Muscle of back (tissue), 11 donors: ENCODE results near the gene SLC7A5. TPM values are rescaled to one million over a fixed set of nuclear protein-coding genes. Genes with fewer than 3 reads are reported as not detected.

ENCODE experiments used
- DNase-seq, 3 donors: peaks; one replicate each; pipeline versions ENCODE4 v3.0.0 to v3.0.0-alpha.2; 2013
- polyA plus RNA-seq, 10 donors: library from polyadenylated mRNA; unstranded; fragments of 120-200 nt; gene quantifications; one replicate each; pipeline ENCODE4 v1.2.1, GENCODE V29; 2013; ENCODE audit not compliant: insufficient read length in 10 of 10

SLC7A5 gene
- polyA plus RNA-seq, 10 donors = 7.6 to 11.2 (median 9.2) TPM

DNA sequence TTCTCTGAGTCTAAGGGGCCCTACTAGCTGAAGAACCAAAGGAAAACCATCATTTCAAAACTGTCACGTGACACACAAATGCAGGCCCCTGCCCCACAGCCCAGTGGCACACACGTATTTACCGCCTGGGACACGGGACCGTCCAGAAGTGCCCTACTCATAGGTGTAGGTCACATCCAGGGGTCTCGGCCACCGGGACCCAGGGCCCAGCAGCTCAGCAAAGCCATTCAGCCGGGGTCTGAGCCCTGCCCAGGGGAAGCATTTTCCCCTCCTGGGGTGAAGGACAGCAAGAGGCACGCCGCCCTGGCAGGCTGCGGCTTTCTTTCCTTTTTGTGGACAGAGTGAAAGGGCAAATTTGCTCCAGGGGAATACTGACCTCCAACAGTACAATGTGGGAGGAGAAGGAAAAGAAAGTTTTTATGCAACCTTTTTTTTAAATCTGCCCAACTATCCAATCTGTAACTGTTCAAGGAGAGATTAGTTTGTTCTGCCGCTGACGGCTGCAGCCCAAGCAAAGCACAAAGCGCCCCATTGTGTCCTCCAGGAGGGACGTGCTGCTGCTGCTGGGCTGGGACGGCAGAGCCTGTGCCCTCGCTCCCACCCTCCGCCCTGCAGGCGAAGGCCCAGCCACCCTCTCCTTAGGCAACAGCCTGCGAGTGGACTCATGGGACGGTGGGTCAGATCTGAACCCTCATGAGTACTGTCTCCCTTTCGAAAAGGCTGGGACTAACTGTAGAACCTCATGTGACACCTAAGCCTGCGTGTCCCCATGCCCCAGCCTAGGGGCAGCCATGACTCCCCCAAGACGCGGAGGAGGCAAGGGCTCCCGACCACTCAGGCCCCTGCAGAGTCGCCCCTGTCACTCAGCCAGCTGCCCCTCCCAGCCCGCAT, 21.3 kb downstream of the SLC7A5 start:
- DNase-seq = no peak

DNA sequence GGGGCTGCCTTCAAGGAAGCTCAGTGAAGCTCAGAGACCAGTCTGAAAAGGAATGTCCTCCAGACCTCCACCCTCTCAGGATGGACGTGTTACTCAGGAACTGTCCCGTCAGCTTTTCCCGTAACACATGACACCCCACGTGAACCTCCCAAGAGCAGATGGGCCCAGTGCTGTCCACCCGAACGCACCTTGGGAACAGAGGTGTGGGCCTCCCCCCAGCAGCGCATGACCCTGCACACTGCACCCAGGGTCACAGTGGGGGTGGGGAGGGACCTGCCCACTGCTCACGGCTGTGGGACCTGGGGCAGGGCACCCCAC, 21.9 kb downstream of the SLC7A5 start:
- DNase-seq = no peak

DNA sequence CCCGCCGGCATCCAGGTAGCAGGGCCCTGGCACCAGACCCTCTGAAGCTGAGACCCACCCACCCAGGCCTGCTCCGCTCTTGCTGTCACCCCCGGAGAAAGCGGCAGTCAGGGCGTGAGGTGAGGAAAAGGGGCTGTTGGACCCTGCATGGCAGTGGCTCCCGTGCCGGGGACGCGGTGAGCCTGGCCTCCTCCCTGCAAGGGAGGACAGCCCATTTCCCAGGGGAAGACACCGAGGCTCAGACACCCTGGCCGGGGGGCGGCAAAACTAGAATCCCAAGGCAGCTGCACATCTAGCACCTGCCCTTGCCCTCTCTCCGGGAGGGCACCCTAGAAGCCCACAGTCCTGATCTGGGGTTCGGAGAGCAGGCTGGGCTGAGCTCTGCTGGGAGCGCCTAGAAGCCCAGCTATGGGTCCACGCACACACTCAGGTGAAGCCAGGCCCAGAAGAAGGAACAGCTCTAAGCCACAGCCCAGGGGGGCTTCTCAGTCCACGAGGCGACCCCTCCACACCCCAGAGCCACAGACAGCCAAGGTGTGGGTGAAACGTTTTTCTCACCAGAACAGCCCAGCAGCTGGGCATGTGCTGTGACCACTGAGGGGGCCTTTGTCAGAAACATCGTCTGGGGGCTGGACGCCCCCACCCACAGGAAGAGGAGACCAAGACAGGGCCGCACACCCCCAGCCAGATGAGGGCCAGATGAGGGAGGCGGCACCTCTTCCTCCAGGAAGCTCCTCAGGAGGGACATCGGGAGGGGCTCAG, 22.4 kb downstream of the SLC7A5 start:
- no peak for DNase-seq

DNA sequence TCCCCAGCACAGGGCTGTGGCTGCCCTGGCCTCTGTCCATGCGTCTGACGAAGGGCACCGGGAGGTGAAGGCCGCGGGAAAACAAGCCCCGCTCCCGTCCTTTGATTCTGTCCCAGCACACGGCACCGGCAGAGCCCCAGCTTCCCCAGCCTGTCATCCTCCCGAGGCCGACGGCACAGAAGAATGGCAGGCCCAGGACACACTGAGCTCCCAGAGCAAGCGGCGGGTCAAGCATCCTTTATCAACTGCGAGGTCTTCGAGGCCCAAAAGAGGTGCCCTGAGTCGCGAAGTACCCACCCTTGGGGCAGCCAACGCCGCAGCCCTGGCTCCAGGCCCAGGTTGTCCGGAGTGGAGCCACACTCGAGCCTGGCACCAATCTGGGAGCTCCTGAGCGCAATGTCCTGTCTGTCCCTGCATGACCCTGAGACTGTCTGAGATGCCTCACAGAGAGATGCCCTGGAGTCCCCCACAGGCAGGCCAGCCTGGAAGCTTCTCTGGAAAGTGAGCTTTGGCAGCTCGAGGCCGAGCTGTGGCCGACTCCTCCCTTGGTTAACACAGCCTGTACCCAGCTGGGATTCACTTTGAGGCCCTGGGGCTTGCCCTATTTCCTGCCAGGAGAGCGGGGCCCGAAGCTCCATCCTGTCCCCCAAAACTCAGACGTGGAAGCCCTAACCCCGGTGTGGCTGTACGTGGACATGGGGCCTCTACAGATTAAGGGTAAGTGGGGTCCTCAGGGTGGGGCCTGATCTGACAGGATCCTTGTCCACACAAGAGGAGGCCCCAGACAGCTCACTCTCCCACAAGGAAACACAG, 23.3 kb downstream of the SLC7A5 start:
- DNase-seq = no peak

DNA sequence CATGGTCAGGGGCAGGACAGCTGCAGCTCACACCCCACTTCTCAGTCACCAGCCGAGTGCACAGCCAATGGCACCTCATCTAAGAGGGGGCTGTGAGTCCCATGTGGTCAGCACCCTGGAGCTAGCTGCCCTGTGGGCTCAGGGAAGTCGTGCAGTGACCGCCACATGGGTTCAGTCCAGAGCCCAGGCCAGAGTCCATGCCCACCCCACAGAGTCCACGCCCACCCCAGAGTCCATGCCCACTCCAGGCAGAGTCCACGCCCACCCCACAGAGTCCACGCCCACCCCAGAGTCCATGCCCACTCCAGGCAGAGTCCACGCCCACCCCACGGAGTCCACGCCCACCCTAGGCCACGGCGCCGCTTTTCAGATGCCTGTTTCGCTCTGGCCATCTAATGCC, 24.1 kb downstream of the SLC7A5 start:
- no peak for DNase-seq

DNA sequence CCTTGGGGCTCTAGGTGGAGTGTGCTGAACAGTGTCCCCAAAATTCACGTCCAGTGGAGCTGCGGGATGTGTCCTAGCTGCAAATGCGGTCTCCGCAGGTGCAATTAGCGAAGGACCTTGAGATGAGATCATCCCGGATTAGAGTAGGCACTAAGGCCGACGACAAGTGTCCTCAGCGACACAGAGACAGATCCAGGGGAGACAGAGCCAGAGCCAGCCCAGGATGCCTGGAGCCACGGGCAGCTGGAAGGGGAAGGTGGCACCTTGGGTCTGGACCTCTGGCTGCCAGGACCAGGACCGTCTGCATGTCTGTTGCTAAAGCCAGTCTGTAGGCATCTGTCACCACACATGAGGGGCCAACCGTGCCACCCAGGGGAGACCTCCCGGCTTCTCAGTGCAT, 24.5 kb downstream of the SLC7A5 start:
- DNase-seq = no peak

DNA sequence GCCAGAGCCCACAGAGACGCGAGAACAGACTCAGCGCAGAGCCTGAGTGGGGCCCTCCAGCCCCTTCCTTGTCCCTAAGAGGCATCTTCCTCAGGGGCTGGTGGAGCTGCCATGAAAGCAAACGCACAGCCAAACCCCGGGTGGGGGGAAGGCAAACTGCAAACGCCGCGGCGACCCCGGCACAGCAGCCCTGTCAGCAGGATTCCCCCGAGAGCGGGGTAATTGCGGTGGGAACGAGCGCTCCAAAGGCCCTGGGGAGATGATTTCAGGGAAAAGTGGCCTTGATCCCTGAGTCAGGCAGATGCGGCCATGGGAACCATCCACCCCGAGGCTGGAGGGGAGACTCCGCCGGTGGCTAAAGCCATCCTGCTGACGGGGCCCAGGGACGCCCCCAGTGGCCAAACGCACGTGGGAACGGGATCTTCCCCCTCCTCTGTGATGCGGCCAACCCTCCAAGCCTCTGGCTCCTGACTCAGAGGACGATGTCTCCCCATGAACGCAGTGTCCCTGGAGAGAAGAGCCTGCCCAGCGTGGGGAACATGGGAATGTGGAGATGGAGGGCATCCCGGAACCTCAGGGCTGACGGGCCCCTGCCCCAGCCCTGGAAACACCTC, 25.1 kb downstream of the SLC7A5 start:
- no peak for DNase-seq

DNA sequence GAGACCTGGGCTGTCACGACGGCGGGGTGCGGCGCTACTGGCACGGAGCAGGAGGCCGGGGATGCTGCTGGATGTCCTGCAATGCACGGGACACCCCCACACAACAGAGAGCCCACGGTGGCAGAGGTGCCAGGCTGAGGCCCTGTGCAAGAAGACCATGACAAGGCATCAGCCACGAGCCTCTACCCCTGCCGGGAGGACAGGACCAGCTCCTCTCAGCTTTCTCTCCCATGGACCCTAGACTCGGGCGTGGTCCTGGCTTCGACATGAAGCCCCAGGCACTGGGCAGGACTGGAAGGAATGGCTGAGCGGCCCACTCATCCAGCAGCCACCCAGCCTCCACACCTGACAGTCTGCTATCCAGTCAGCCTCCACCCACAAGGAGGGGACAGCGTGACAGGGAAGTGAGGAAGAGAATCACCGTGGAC, 25.6 kb downstream of the SLC7A5 start:
- DNase-seq = no peak

DNA sequence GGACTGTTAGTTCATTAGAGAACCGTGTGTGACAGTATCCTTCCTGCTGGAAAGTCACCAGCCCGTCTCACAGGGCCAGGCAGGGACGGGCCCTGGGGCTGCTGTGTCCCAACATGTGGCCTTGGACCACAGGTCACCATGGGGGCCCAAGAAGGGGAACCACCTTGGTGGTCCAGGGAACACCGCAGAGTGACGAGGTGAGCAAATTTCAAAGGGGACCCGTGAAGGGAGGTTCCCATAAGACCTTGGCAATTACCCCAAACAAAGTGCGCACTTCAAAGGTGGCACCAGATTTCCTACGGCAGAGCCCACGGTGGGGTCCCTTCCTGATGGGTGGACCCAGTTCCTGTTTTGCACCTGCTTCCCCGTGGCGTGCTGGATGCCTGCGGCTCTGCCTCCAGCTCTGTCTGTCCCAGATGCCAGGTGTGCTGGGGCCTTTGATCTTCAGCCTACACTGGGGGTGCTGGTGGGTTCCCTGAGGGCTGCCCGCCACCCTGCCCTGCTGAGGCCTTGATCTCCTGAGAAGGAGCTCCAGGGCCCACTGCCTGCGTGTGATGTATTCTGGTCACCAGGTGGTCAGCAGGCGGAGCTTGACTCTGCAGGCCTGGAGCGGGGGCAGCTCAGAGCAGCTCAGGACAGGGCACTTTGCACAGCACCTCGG, 27.0 kb downstream of the SLC7A5 start:
- no peak for DNase-seq

DNA sequence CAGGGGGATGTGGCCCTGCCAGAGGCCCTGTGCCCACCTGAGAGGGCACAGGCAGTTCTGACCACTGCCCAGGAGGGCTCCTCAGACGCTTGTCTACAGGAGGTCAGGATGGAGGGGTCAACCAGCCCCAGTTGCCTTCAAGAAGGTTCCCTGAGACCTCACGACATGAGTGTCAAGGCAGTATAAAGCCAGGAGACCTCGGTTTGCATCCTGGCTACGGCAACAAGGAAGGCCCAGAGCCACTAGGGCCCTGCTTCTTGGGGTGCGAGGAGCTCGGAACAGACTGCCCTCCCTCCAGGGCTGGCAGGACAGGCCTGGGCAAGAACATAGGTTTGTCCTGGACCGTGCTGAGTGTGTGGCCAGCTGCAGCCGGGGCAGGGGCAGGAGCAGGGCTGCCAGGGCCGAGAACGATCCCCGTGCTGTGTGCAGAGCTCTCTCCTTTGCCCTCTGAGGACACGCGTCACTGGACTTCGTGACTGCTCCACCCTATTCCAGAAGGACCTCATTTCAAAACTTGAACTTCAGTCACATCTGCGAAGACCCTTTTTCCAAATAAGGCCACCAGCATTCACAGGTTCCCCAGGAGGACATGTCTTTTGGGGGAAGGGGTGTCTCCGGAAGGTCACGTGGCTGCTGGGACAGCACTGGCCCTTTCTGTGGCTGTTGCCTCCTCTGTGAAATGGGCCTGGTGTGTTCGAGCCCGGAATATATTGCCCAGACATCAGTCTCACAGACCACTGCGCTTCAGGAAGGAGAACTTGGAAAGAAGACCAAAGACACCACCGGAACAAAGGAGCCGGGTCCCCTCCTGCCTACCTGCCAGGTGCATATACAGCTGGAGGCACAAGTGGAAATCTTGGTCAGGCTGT, 27.7 kb downstream of the SLC7A5 start:
- DNase-seq = no peak

DNA sequence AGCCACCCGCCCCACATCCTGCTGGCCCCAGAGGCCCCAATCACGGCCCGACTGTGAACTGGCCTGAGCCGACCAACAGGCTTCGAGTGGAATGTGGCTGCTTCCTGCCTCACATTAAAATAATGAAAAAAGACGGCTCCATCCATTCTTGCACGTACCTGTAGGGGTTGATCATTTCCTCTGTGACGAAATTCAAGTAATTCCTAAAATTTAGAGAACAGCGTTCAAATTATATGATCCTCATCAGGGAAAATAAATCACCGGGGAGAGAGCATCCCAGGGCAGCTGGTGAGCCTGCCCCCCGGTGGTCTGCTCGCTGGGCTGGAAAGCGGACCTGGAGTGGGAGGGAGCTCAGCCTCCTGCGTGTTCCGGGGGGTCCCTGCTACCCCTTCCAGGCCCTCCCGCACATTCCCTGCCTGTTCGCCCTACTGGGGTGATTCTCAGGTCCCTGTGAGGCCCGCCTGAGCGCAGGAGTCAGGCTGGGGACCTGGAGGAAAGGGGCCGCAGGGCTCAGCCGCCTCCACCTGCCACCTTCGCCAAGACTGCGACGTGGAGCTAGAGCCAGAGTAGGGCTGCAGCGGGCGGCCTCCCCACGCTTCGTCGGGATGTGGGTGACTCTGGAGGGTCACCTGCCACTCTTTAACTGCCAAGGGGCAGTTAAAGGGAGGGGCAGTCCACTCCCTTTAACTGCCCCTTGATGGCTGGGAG, 28.9 kb downstream of the SLC7A5 start:
- DNase-seq = no peak

DNA sequence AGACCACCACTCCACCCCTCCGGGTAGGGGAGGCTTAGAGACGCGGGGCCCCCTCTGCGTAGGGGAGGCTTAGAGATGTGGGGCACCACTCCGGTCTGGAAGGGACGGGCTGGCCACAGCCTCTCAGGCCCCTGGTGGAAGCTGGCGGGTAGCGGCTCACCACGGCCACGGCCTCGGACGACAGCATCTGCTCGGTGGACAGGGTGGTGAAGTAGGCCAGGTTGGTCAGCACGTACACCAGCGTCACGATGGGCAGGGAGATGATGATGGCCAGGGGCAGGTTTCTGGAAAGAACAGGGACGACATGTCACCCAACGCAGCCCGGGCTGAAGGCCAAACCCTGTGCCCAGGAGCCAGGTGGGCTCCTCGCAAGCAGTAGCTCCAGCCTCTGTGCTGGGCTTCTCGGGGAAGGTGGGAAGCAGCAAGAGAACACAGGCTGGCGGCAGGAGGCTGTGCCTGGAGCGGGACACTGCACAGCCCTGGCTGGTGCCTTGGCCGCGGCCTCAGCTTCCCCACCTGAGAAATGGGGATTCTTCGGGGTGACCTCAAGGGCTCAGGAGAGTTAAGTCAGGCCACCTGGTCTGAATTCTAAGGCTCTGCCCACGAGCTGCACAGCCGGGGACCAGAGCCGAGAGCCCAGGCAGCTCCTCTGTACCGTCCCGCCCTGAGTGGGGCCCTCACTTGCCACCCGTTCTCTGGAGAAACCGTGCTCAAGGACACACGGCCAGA, 29.6 kb downstream of the SLC7A5 start:
- DNase-seq = no peak

DNA sequence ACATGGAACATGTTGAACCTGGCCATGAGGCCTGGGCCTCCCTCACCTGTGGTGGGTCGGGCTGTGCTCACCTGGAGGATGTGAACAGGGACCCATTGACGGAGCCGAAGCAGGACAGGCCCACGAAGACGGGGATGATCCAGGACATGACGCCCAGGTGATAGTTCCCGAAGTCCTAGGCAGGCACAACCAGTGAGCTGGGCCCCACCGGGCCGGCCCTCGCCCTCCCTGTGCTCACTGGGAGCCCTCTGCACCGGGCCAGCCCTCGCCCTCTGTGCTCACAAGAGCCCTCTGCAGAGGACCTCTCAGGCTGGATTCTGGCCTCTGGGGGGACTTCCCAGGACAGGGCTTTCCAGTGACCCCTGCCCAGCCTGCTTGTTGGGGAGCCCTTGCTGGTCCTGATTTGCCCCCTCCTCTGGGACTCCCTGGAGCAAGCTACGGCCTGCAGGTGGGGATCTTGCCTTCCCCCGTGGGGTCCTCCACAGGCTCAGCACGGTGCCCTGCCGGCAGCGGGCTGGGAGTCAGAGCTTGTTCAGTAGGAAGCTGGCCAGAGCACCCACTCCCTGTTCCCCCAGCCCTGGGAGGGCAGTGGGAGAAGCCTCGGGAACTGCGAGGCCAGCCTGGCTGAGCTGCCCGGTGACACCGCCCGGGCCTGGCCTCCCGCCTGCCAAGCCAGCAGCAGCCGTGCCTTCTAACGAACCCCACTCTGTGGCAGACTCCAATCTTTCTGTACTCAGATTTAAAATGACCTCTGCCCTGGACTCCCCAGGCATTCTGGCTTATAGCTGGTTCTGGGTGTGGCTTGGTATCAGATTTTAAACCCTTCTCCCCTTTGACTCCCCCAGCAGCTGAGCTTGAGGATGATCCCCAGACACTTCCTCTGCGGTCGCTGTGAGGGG, 30.4 kb downstream of the SLC7A5 start:
- no peak for DNase-seq

DNA sequence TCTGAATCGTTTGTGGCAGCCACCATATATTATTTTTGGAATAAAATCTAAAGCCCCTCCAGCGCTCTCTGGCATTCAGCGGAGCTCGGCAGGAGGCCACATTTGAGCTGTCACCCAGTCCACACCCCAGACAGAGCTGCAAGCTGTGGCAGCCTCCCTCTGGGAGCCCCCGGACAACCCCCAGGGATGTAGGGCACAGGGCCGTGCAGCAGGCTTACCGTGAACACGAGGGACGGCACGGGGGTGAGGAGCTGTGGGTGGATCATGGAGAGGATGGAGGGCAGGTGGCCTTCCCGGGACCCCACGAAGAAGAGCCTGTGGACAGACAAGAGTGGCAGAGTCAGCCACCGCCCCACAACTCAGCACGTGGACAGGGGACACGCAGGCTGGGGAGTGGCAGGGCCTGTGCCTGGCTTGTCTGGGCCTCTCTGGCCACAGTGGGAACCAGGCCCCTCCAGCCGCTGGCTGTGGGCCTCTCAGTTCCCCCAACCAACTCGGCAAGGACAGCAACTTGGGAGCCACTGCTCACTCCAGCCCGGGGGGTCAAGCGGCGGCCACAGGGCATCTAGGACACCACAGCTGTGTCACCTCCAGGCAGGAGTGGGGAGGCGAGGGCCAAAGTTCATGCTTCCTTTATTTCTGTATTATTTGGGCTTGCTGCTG, 31.5 kb downstream of the SLC7A5 start:
- no peak for DNase-seq

DNA sequence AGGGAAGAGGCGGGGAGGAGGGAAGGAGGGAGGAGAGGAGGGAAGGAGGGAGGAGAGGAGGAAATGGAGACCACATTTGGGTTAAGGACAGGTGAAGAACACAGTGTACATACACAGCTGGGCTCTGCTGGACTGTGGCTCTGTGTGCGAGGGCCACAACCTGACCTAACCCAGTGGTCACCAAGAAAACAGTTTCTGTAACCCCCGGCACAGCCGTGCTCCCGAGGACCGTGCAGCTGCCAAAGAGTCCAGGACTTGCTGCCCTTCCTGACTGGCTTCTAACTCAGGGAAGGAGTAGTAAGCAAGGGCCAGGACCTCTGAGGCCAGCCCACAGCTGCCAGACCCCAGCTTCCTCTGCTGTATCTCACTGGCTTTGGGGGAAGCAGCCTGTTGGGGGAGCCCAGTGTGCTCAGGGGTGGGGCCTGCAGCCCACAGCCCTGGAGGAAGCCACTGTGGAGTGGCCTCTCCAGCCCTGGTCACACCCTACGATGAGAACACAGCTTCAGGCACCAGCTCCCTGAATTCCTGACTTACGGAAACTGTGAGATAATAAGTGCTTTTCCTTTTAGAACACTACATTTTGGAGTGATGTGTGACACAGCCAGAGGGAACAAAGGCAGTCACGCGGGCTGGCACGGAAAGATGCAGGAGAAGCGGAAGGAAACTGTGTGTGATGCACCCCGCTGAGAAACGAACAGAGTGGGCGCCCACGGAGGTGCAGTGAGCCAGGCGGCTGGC, 32.3 kb downstream of the SLC7A5 start:
- DNase-seq = no peak

DNA sequence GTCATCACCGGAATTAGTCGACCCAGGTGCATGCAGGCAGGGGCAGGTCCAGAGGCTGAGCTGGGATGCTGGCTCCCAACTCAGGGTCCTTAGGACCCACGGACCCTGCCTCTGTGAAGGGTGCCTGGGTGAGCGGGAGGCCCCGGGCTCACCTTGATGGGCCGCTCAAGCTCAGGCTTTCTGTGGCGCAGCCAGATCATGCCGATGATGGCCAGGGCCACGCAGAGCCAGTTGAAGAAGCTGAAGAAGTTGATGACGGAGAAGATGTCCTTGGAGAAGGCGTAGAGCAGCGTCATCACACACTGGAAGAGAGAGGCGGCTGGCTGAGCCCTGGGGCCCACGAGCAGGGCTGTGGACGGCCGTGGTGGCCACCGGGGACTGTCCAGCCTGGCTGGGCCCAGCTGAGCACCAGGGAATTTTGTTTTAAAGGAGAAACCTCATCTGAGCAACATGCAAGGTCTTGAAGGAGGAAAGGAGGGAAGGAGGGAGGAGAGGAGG, 32.9 kb downstream of the SLC7A5 start:
- no peak for DNase-seq
